Stimulated activated CD8-positive, alpha-beta memory T cell treated with anti-CD3 and anti-CD28 coated beads, Interleukin-12 subunit alpha, Interleukin-12 subunit beta, amount 100 ng/mL, for 1 hour (primary cell): ENCODE results near the gene CPZ.

Source experiments
- DNase-seq: peaks from one replicate; pipeline ENCODE4 v3.0.0-alpha.2; 2020; ENCODE audit warnings: low read depth

The CPZ gene

DNA sequence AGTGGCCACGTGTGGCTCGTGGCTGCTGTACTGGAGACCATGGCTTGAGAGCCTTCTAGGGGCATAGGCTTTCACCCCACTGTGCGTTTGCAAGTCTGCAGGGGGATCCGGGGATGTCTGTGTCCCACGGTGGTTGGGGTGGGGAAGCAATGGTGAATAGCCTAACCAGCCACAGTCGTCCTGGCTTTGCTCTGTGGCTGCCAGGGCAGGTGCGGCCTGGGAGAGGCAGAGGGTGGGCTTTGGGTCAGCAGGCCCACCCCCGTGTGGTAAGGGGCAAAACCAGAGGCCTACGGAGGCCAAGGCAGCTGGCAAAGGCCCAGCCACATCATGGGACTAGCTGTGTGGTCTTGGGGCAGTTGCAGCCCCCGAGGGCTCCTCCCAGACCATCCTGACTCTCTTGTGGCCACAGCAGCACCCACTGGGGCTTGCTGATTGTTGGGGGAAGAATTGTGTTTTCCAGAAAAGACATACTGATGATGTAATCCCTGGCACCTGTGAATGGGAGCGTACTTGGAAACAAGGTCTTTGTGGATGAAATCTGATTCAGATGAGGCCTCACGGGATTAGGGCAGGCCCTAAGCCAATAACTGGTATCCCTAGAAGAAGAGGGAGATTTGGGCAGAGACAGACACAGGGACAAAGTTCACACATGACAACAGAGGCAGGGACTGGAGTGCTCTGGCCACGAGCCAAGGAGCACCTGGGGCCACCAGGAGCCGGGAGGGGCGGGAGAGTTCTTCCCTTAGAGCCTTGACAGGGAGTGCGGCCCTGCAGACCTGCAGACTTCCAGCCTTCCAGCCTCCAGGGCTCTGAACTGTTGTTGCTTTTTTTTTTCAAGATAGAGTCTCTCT, 2.9 kb downstream of the CPZ start:
- no peak for DNase-seq

GRCh38 chr4:8596891-8597290, 4.3 kb downstream of the CPZ start:
- no peak for DNase-seq

GRCh38 chr4:8597319-8597718, 4.8 kb downstream of the CPZ start:
- DNase-seq = no peak

DNA sequence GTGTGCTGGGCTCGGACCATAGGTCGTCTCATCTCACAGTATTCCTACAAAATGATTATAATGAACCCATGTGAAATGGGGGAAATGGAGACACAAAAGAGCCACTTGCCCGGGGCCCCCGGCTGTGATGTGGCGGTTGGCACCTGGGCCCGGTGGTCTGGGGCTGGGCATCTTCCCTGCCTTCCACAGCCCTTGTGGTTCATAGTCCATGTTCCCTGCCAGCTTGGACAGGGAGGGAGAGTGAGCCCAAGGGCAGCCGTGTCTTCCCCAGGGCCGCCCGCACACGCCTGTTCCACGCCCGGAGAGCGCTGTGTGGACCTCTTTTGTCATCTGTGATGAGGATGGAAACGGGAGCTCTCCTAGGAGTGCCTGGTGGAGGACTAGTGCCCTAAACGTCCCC, 5.2 kb downstream of the CPZ start:
- no peak for DNase-seq

DNA sequence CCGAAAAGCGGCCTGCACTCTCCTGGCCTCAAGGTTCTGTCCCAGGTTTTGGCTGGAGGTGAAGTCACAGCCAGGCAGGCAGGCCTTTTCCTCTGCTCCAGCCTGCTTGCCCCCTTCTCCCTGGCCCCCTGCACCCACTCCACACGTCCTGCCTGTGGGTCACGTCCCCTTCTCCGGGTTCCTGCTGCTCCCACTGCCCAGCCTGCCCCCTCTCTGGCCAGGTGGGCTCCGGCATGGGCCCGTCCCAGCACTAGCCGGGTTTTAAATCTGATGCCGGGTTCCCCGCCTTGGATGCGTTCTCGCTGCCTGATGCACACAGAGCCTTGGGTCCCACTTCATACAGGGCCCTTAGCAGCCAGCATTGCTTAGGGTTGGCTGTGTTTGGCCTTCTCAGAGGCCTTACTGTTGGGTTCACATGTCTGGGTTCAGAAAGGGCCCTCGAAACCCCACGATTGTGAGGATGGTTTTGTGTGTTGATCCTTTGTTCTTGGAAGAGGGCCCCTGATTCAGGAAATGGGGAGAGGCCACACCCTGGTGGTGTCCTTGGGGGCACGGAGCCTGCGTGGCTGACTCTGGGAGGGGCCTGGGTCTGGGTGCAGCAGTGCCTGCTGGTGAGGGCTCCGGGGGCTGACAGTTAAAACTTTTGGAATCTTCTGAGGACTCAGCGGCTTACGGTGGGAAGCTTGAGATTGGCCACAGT, 6.0 kb downstream of the CPZ start:
- no peak for DNase-seq

- no peak for DNase-seq
Observed at GRCh38 chr4:8599091-8599460, 6.5 kb downstream of the CPZ start.

DNA sequence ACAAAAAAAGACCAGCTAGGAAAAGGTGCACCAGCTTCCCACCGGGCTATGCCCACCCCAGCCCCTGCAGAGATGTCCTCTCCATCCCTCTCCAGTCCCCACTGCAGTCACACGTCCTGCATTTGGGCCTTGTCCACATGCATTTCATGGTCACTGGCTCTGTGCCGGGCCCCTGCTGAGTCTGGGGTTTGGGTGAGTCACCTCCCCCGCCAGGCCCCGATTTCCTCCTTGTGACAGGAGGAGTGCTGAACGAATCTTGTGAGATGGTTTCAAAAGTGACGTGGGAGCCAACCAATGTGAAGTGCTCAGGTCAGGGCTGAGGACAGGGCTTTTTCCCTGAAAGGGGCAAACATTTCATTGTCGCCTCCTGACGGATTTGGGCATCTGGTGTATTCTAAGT, 7.1 kb downstream of the CPZ start:
- DNase-seq = no peak

GRCh38 chr4:8600266-8600665, 7.7 kb downstream of the CPZ start:
- DNase-seq = no peak

DNA sequence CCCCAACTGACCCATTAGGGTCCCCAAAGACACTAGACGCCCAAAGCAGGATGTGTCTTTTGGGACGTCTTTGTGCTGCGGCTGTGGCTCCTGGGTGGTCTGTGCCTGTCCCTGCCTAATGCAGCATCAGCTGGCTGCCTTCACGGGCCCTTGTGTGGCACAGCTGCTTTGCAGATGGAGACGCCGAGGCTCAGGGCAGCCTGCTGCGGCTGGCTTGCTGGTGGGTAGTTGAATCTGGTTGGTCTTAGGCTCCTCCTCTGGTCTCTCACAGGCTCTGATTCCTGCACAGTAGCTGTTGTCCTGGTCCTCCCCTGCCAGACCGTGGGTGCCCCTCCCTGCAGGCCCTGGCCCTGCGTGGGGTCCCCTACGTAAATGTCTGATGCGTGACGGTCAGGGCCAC, 8.1 kb downstream of the CPZ start:
- DNase-seq = no peak

DNA sequence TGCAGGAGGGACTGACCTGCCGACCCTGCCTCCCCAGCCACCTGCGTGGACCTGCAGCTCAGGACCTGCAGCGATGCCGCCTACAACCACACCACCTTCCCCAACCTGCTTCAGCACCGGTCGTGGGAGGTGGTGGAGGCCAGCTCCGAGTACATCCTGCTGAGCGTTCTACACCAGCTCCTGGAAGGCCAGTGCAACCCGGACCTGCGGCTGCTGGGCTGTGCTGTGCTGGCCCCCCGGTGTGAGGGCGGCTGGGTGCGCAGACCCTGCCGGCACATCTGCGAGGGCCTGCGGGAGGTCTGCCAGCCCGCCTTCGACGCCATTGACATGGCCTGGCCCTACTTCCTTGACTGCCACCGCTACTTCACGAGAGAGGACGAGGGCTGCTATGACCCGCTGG, 8.5 kb downstream of the CPZ start:
- no peak for DNase-seq

GRCh38 chr4:8601556-8601955, 9.0 kb downstream of the CPZ start:
- DNase-seq = no peak

GRCh38 chr4:8602686-8603430, 10.3 kb downstream of the CPZ start:
- DNase-seq = no peak

DNA sequence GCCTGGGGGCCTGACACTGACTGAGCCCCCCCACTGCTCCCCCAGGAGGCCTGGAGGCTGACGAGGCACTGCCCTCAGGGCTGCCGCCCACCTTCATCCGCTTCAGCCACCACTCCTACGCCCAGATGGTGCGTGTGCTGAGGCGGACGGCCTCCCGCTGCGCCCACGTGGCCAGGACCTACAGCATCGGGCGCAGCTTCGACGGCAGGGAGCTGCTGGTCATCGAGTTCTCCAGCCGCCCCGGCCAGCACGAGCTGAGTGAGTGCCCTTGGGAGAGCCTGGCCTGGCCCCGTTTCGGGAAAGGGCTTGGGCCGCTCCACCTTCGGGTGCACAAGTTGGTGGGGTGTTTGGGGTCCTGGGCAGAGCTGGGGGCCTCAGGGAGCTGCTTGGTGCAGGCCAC, 11.4 kb downstream of the CPZ start:
- no peak for DNase-seq

- no peak for DNase-seq
Observed at GRCh38 chr4:8605289-8605688, 12.7 kb downstream of the CPZ start.

GRCh38 chr4:8606476-8606875, 13.9 kb downstream of the CPZ start:
- no peak for DNase-seq

DNA sequence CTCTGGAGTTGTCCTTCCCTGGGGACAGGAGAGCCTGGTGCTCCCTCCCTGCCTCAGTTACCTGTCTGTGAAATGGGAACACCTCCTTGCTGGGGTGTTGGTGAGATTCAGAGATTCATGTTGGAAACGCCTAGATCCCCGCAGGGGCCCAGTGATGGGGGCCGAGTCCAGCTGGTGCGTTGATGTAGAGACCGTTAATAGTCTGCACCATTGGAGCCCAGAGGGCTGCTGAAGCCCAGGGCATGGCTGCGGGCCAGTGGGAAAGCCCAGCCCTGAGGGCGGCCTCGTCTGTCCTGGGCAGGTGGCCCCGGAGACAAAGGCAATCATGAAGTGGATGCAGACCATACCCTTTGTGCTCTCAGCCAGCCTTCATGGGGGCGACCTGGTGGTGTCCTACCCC, 14.4 kb downstream of the CPZ start:
- no peak for DNase-seq

DNA sequence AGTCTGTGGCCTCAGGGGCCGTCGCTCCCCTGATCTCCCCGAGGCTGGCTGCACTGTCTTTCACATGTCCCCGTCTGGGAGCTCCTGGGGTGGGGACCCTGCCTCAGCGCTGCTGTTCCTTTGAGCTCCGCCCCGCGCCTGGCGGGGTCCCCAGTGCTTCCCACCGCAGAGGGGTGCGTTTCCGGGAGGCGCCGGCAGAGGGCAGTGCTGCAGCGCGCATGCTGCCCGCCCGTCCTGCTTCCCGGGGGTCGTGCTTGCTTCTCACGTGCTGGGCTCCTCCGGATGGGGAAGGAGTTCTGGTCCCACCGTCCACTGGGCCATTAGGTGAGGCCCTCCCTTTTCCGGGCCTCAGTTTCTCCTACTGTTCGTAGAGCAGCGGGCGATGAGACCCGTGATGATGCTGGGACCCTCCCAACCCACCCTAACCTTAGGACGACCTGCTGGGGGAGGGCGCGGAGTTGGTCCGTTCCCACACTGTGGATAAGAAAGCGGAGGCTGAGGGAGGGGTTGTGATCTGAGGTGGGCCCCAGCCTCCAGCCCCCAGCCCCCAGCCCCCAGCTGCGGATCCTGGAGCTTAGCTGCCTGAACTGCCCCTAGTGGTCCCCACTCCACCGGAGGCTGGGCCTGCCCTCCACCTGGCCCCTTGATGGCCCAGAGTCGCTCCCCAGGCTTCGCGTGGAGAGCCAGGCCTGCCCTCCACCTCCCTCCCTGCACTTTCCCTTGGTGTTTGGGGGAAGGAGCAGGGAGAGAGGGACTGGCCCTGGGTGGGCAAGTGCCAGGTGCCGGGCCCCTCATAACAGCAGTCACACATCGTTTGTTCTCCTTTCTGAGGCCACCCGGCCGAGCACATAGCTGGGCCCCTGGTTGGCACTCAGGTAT, 15.3 kb downstream of the CPZ start:
- DNase-seq = peak; percentile 4

DNA sequence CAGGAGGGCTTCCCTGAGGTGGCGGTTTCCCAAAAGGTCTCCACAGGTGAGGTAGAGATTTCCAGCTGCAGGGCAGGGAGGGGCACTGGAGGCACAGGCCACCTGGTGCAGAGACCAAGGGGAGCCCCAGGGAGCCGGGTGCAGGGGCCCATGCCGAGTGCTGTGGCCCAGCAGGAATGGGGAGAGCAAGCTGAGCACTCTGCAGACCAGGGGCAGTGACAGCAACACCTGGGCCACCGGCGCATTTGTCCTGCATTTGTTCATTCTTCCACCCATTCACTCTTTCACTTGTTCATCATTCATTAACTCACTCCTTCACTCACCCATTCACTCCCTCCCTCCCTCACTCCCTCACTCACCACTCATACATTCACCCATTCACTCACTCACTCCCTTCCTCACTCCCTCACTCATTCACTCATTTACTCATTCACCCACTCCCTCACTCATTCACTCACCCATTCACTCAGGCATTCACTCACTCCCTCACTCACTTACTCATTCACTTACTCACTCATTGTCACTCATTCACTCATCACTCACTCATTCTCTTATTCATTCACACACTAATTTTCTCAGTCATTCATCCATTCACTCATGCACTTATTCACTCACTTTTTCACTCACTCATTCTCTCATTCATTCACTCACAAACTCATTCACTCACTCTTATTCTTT, 16.3 kb downstream of the CPZ start:
- no peak for DNase-seq

- DNase-seq = no peak
Observed at GRCh38 chr4:8609406-8609805, 16.8 kb downstream of the CPZ start.

DNA sequence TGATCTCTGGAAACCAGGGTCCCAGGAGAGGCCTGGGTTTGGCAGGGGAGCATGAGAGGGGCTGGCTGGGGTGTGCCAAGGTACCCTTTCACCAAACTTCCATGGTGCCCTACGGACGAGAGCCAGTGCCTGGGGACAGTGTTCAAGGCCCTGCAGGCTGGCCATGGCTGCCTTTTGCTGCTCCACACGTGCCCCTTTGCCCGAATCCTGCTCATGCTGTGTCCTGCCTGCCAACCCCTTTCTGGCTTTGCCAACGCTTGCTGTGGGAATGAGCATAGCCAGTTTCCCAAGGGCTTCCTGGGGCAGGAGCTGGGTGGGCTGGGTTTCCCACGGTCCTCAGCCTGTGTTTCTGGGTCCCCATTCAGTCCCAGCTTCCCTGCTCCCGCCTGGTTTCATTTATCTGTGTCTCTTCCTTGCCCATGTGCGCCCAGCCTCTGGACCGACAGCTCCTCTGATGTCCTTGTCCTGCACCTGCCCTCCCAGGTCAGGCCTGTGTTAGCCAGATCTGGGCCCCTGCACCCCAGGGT, 17.3 kb downstream of the CPZ start:
- no peak for DNase-seq
